Activated CD4-positive, alpha-beta T cell treated with anti-CD3 and anti-CD28 coated beads, Interleukin-2, Interleukin-4, amounts not matched to agents 100 ng/mL and 50 ng/mL, durations not matched to agents 16 hours and 8 hours (primary cell): Measurements from ENCODE around the gene MAP3K20.
"Not testable (repeated sequence)": the region's sequence is repeated elsewhere in the genome, so short reads cannot be mapped to it uniquely, and the experiment has no call there.

Experiments used
- DNase-seq: peaks from one replicate; pipeline ENCODE4 v3.0.0-alpha.2; 2020; ENCODE audit warnings: low spot score

The MAP3K20 gene

DNA sequence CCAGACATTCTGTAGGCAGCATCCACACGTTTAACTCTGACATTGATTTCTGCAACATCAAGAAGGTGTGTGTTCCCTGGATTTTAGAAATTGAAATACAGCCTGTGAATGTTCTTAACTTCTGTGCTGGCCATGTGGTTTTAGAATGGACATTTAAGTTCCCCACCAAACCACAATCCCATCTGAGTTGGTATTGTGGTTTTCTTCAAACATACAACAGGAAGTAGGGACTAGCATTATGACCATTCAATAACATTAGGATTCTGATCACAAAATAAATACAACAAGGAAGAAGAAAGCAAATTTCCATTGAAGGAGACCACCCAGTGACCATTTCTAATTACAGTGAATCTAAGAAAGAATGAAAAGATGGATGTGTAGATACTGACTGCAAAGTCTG is 51.2 kb downstream of the MAP3K20 start:
- DNase-seq, result no peak

DNA sequence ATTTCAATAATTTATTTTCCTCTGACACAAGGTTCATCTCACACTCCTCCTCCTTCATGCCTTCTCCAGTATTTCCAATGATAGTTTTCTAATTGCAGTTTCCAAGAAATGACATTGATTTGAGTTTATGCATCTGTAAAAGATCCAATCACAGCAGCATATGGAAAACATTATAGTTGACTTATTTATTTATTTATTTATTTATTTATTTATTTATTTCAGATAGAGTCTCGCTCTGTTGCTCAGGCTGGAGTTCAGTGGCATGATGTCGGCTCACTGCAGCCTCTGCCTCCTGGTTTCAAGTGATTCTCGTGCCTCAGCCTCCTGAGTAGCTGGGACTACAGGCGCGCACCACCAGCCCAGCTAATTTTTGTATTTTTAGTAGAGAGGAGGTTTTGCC is 52.5 kb downstream of the MAP3K20 start:
- DNase-seq, result not testable (repeated sequence)

DNA sequence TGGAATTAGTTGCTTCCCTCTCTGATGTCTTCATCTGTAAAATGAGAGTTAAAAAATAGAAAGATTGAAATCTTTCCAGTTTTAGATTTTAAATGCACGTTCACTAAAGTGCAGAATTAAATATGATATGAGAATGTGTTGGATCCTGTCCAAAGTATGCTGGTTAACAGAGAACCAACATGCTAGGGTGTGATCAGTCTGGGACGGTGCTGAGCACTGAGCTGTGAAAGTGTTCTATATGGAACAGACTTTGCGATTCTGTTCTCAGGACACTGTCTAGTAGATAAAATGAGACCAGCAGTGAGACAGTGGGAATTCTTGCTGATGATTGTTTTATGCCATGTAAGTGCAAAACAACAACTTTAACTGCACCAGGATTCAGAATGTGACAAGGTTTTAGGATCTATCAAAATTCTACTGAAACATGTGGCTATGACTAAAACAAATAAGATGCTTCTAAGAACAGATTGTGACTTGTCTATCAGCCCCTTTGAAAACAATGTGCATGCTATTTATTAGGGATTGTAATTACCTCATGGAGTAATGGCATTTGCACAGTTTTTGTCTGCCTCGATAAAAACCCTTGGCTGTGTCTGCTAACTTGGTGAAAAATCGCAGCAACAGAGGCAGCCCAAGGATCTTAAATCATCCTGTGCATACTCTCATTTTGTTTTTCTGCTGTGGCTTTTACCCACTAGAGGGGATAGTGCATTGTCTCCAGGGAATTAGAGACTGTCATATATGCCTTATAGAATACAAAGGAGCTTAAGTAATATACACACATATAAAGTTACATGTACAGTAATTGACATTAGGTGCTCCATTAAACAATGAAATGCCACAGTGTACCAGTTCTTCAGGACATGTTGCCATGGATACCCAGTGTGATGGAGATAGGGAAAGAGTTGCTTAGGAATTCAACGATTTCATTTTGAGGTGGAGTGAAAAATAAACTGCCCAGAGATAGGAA is 55.1 kb downstream of the MAP3K20 start:
- no peak for DNase-seq

DNA sequence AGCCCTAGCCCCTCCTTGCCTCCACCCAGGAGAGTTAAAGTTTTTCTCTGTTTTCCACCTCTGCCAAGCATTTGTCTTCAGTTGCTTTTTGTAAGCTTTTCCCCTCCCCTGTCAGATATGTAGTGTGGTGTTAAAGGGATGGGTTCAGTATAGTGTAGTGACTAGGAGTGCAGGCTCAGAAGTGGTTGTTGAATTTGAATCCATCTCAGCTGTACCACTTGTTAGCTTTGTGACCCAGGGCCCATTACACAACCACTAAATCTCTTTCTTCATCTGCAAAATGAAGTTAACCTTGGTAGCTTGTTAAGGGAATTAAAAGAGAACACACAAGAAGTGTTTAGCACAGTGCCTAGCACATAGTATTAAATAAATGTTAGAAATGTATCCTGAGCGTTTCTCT is 56.9 kb downstream of the MAP3K20 start:
- no peak for DNase-seq

DNA sequence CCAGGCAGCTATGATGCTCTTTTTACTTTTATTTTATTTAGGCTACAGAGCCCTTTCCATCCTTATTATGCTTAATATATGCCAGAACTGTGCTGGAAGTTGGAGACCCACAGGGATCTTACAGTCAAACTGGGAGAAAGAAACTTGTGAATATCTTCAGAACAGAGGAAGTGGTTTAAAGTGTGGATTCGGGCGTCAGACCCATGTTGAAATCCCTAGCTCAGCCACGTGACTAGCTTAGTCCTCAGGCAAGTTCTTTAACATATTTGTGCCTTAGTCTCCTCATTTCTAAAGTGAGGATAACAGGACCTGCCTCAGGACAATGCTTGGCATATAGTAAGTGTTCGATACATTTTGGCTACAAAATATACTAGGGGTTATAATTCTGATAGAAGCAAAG is 59.1 kb downstream of the MAP3K20 start:
- peak; percentile 69 for DNase-seq

DNA sequence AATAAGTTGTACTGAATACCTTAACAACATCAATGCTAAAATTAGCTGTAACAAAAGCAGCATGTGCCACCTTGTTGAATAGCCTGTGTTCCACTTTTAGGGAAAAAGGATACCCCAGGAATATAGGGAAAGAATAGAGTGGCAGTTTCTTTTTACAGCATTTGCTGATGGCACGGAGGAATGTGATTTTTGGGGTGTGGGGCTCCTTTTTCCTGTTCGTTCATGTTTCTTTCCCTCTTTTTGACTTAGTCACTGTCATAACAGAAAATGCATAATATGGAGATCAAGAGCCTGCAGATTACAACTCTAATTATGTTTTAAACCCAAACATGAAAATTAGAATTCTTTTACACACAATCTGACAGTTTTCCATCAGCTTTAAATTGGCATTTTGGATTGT is 60.4 kb downstream of the MAP3K20 start:
- DNase-seq, result no peak

DNA sequence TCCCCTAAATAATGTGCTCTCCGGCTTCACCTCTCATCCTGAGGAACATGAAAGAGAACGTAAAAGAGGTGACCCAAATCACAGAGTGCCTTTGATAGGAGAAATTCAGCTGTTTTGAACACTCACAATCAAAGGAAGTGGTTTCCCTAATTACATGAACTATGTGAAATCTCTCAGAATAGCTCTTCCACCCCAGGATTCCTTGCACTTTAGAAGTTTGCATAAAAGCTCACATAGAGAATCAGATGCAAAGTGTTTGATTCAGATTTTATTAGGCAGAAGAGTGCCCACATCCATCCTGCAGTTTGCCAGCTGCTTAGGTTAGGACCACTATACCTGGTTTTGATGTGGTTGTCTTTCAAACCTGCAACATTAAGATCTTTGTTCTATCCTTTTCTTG is 61.0 kb downstream of the MAP3K20 start:
- DNase-seq, result no peak

DNA sequence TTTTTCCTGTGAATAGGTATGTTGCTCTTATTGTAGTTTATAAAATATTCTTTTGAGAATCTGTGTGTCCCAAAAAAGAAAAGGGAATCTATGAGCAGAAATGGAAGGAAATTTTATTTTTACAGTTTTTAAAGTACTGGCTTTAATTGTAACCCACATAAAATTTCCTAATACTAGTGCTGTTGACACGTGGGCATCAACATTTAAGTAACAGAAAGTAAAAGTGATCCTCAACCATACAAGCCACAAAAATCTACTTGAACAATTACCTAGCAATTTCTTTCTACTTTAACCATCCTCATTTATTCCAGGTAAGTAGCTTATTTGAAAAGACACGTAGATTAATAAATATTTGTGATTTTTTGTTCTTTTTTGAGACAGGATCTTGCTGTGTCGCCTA is 62.0 kb downstream of the MAP3K20 start:
- no peak for DNase-seq

DNA sequence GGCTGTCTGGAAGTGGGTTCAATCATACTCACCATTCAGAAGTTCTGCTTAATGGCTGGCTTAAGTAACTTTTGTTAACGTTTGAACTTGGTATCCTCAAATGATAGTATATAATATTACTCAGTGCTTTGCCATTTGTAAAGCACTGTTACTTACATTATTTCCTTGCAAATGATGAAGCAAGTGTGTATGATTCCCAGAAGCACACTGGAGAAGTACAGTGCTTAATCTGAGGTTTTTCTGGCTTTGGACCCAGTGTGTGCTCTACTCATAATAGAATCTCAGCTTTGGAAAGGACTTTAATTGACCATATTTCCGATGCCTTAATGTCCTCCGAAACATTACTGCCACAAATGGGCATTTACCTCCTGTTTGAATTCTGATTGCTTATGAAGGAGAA is 63.3 kb downstream of the MAP3K20 start:
- DNase-seq, result no peak

DNA sequence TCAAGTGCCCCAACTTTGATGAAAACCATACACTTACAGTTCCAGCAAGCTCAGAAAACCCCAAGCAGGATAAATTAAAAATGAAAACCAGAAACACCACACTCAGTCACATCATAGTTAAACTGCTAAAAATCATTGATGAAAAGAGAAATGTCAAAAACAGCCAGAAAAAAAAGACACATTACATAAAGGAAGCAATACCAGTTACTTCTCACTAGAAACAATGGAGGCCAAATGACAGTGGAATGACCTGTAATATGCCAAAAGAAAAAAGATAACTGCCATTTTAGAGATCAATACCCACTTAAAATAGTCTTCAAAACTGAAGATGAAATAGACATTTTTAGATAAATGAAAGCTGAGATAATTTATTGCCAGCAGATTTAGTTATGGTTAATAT is 66.0 kb downstream of the MAP3K20 start:
- no peak for DNase-seq

DNA sequence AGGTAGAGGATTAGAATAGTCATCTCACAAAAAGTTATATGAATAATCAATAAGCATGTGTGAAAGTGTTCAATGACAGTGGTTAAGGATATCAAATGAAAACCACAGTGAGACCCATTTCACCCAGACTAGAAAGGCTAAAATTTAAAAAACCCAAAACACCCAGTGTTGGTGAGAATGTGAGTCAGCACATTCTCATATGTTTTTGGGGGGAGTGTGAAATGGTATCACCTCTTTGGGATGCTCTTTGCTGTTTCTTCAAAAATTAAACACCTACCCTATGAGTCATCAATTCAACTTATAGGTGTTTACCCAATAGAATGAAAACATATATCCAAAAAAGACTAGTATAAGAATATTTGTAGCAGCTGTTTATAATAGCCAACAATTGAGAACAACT is 69.8 kb downstream of the MAP3K20 start:
- peak; percentile 73 for DNase-seq

DNA sequence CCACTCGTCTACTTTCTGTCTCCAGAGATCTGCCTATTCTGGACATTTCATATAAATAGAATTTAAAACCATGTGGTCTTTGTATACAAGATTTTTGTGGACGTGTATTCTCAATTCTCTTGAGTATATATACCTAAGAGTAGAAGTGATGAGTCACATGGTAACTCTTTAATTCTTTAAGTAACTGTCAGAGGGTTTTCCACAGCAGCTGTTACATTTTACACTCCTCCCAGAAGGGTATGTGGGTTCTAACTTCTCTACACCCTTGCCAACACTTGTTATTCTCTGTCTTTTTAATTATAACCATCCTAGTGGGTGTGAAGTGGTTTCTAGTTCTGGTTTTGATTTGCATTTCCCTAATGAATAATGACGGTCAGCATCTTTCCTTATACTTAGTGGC is 70.9 kb downstream of the MAP3K20 start:
- DNase-seq, result peak; percentile 28

DNA sequence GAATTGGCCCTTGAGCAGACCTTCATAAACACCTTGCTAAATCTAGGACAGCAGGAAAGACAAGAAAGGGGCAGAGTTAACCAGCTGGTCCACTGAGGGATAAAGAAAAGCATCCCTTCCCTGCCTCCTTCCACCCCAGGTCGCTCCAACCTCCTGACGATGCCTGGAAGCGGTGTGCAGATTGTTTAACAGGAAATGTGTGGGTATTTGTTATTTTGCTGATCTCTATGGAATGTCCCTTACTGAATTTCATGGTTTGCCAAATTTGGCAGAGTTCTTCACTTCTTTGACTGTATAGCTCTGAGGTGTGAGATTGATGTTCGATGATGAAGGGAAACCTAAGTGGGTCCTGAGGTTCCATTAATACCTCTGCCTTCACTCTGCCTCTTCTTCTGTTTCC is 72.9 kb downstream of the MAP3K20 start:
- no peak for DNase-seq

DNA sequence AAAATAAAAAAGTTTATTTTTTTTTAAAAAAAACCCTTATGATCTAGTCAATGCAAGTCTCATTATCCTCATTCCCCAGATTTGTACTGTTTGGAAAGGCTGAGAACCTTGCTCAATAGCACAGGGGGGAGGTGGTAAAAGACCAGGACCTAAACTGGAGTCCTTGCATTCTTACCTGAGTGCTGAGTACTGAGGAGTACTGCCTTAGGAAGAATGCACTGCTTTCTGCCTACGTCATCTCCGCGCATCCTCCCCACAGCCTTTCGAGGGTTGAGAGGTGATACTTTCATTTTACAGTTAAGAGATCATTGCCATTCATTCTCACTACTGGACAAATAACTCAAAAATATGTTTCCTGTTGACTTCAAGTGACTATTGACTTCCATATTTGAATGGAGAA is 73.8 kb downstream of the MAP3K20 start:
- DNase-seq, result peak; percentile 81

DNA sequence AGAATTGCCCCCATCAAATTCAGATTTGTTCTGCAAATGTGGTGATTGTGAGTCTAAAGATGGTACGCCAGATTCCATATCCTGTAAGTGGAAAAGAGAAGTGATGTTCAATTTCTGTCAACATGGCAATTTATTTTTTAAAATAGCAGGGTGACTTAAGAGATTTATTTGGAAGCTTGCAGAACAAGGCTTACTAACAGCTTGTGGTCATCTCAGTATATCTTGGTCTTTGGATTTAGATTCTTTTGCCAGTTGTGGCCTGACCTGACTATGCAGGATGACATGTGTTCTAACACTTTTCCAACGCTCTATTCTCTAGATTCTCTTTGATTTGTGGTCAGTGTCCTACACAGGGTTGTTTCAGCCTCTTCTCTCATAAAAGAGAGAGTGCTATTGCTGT is 74.4 kb downstream of the MAP3K20 start:
- DNase-seq, result no peak

DNA sequence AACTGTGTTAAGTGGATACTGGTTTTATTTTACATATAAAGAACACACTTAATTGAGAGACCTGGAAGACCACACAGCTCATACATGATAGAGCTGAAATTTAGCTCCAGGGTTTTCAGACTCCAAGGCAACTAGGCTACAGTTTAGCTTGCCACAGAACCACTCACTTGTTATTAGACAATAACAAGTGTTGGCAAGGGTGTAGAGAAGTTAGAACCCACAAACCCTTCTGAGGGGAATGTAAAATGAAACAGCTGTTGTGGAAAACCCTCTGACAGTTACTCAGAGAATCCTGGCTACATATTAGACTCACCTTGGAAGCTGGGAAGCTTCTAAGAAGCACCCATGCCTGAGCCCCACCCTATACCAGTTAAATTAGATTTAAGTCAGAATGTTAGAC is 75.3 kb downstream of the MAP3K20 start:
- DNase-seq, result no peak

DNA sequence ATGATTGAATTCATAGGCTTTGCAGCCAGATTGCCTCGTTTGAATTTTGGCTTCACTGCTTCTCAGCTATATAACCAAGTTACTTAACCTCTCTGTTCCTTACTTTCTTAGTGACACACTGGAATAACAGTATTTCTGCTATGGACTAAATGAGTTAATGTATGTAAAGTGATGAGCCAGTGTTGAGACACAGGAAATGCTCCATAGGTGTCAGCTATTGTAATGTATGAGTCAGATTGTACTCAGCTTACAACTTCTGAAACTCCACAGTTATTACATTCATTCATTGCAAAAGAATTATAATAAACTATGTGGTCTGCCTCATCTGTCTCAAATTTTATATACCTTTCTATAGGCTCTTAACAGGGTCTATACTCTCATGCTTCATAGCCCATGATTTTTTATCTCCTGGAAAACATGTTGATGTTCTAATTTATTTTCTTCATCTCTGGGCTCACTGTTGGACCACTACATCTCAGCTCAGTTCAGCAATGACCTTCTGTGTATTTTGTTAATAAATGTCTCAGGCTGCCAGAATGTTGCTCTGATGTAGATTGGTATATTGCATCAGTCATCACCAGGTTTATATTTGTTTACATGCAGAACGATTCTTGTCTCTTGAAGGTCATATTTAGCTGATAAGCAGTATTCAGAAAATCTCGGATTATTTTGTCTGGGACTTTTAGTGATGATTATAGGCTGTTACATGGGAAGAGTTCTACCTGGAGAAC is 76.2 kb downstream of the MAP3K20 start:
- peak; percentile 77 for DNase-seq

DNA sequence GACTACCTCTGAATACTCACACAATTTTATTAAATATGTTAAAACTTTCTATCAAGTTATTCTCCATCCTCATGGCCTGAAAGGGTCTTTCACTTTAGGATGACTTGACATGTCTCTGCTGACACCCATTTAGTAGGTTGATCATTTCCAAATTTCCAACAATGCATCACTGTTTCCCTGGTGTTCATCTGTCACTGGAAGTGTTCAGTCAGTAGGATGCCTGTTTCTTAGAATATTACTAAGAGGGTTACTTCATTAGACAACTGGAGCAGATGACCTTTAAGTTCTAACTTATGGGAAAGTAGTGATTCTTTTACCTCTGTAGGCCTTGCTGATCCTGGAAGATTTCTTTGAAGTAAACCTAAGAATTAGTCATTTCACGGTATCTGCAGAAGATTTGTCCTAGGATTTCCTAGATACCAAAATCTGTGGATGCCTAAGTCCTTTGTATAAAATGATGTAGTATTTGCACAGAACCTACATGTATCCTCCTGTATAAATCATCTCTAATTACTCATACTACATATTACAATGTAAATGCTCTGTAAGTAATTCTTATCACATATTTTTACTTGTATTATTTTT is 77.7 kb downstream of the MAP3K20 start:
- DNase-seq, result no peak

DNA sequence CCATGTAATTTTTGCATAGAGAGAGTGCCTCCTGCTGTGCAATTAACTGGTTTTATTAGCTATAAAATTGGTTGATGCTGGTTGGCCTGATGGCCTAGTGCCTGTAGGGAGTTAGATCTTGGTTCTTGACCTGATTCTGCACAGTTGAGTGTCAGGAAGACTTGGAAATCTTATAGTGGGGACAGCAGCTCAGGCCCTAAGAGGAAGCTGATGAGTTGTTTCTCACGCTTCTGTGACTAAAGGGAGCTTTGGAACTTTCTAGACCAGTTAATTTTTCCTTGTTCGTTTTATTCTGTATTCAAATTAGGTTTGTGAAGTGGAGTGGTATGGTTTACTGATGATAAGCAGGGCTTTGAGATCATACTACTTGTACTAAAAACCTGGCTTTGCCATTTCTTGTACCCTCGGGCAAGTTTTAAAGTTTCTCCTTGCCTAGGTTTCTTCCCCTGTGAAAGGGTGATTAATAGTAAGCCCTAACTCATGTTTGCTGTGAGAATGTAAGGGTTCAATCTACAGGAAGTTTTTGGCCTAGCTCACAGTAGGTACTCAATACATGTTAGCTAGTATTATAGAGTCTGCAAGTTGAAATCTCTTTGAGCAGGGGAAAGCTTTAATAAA is 82.1 kb downstream of the MAP3K20 start:
- no peak for DNase-seq

DNA sequence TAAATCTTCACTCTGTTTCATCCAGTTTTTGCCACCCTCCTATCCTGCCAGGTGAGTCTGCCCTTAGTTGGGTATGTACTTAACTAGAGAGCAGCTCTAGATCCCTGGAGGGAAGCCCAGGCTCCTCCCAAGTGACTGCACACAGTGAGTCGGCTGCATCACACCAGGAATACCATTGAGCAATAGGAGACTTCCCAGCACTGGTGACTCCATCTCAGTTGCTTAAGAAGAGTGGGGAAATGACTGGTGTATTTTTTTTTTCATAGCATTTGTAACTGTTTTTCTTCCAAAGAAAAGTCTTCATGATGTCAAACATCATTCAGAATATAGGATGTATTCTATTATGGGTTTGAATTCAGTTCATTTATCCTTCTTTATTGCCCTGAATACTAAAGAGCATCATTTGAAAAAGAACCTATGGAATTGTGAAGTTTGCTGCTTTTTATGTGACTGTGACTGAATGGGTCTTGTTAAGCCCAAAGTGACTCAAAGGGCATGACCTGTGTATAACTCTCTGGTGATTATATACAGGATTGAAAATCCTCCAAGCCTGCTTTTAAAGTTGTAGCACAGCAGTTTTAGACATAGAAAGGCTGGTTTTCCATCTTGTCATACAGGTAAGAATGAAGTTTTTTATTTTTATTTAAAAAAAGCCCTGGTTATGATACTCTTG is 84.3 kb downstream of the MAP3K20 start:
- DNase-seq, result no peak

DNA sequence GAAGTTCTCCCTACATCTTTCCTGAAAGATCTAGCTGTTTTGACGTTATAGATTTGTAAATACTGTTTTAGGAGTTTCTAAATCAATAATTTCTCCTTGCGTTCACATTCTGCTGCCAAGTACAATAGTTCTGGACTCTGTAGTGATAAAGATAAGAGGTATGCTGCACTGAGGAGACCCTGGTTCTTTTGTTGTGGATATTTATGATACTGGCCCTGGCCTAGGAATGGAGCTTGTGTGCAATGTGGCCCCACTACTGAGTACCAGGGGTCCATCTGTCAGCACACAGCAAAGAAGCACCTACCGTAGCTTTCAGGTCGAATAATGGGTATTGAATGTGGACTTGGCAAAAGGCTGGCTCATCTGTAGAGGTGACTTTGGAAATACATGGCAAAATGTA is 85.0 kb downstream of the MAP3K20 start:
- DNase-seq, result no peak

DNA sequence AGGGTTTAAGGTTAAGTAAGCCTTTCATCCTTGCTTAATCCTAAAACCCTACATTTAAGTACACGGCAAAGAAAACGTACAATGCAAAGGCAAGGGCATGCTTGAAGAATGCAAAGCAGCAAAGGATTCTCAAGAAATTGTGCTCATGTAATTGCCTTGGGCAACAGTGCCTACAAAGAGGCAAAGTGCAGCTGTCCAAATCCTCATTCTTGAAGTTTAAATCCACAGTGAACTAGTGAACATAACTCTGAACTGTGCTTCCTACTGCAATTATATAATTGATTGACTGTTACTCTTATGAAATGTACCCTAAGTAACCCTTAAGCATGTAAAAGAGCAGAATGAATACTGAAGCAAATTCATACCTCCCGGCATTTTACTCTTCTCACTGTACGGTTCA is 85.4 kb downstream of the MAP3K20 start:
- no peak for DNase-seq
